GM10266 (cell line): ENCODE measurements around the gene PYDC1.
"Not testable (repeated sequence)": the region's sequence is repeated elsewhere in the genome, so short reads cannot be mapped to it uniquely, and the experiment has no call there.

Experiments used
- DNase-seq: peaks from one replicate; pipeline ENCODE4 v3.0.0; 2012; ENCODE audit errors: extremely low spot score
- CTCF ChIP-seq: IDR thresholded peaks from 2 replicates; pipeline ENCODE4 v1.5.1; 2012; ENCODE audit warnings: mild to moderate bottlenecking, low read depth; ENCODE audit not compliant: control insufficient read depth, insufficient read depth; ENCODE audit errors: missing control alignments

The PYDC1 gene

GRCh38 chr16:31199430-31200041 is 17.4 kb downstream of the PYDC1 start:
- no peak for DNase-seq
- no peak for TF ChIP-seq CTCF

GRCh38 chr16:31198207-31198882 is 18.6 kb downstream of the PYDC1 start:
- no peak for TF ChIP-seq CTCF

GRCh38 chr16:31196324-31197088 is 20.4 kb downstream of the PYDC1 start:
- no peak for DNase-seq

More at GRCh38 chr16:31198207-31198882, 18.6 kb downstream of the PYDC1 start:
- no peak for DNase-seq

GRCh38 chr16:31195861-31196260 is 21.1 kb downstream of the PYDC1 start:
- not testable (repeated sequence) for DNase-seq

More at GRCh38 chr16:31196324-31197088, 20.4 kb downstream of the PYDC1 start:
- no peak for TF ChIP-seq CTCF

GRCh38 chr16:31194898-31195297 is 22.0 kb downstream of the PYDC1 start:
- DNase-seq, result no peak
- no peak for TF ChIP-seq CTCF

GRCh38 chr16:31193874-31194273 is 23.1 kb downstream of the PYDC1 start:
- no peak for DNase-seq
- no peak for TF ChIP-seq CTCF

GRCh38 chr16:31192856-31193642 is 23.9 kb downstream of the PYDC1 start:
- no peak for DNase-seq
- no peak for TF ChIP-seq CTCF
